Esophagus muscularis mucosa (tissue), 4 donors: ENCODE results near the gene TRAP1. TPM values are rescaled to one million over a fixed set of nuclear protein-coding genes. Genes with fewer than 3 reads are reported as not detected.

Experiments used
- DNase-seq: peaks from one replicate; pipeline ENCODE4 v3.0.0-alpha.2; 2017; ENCODE audit errors: extremely low spot score
- H3K27ac ChIP-seq, 4 donors: fragments of 200-600 bp; sonication (generic); replicated peaks in 1 of 4; 1 replicate in 3 of 4; 2 replicates in 1 of 4; pipeline ENCODE4 v1.5.1; 2016 to 2019; ENCODE audit warnings: mild to moderate bottlenecking in 1 of 4
- H3K27me3 ChIP-seq, 4 donors: fragments of 200-600 bp; sonication (generic); one replicate each; pipeline versions ENCODE4 v1.5.1 to v1.6.0; 2016 to 2019
- H3K36me3 ChIP-seq, 4 donors: fragments of 200-600 bp; sonication (generic); one replicate each; pipeline ENCODE4 v1.5.1; 2016 to 2019
- H3K4me1 ChIP-seq, 4 donors: fragments of 200-600 bp; sonication (generic); one replicate each; pipeline ENCODE4 v1.5.1; 2016 to 2019
- H3K4me3 ChIP-seq, 4 donors: fragments of 200-600 bp; sonication (generic); 1 replicate in 2 of 4; 2 replicates in 2 of 4; pipeline ENCODE4 v1.5.1; 2016 to 2019; ENCODE audit warnings: mild to moderate bottlenecking in 4 of 4, moderate library complexity in 1 of 4
- H3K9me3 ChIP-seq, 4 donors: fragments of 200-600 bp; sonication (generic); 1 replicate in 3 of 4; 2 replicates in 1 of 4; pipeline ENCODE4 v1.5.1; 2016 to 2019
- EP300 ChIP-seq: sonication (generic); formaldehyde crosslinking; IDR thresholded peaks from one replicate; pipeline ENCODE4 v1.6.1; 2017; ENCODE audit warnings: antibody characterized with exemption
- POLR2A ChIP-seq: fragments of 450-650 bp; IDR thresholded peaks from one replicate; pipeline ENCODE4 v1.6.1; 2017; ENCODE audit warnings: antibody characterized with exemption, moderate library complexity, mild to moderate bottlenecking, low read depth
- POLR2AphosphoS5 ChIP-seq, 2 donors: sonication (generic); formaldehyde crosslinking; IDR thresholded peaks; one replicate each; pipeline ENCODE4 v1.6.1; 2017; ENCODE audit warnings: antibody characterized with exemption in 2 of 2
- WGBS: methylation state at CpG from one replicate; pipeline ENCODE4 v1.1.5; 2018; 5-methylcytosine and 5-hydroxymethylcytosine counted together
- intact Hi-C: fragments of 100-400 bp; cut with DNase I; formaldehyde crosslinking; loops from one replicate; pipeline ENCODE4 v1.15.1; 2023
- total RNA-seq, 4 donors: library from RNA; depleted of rRNA; stranded (reverse); fragments of >200 nt; gene quantifications; one replicate each; pipeline versions ENCODE4 v1.1.0 to v1.2.1, GENCODE V29; 2016
- TF ChIP-seq, protein P1 (sequence below), 3 experiments: fragments of 200-600 bp in 2 of 3; fragments of 450-650 bp in 1 of 3; sonication (generic) in 2 of 3; IDR thresholded peaks; one replicate each; pipeline ENCODE4 v1.5.1; 2017 to 2019; ENCODE audit warnings: antibody characterized with exemption in 3 of 3, mild to moderate bottlenecking in 2 of 3, moderate library complexity in 1 of 3

Gene TRAP1
- total RNA-seq, 4 donors from 2014 or later: 43.6 to 63.7 (median 46.8) TPM

DNA sequence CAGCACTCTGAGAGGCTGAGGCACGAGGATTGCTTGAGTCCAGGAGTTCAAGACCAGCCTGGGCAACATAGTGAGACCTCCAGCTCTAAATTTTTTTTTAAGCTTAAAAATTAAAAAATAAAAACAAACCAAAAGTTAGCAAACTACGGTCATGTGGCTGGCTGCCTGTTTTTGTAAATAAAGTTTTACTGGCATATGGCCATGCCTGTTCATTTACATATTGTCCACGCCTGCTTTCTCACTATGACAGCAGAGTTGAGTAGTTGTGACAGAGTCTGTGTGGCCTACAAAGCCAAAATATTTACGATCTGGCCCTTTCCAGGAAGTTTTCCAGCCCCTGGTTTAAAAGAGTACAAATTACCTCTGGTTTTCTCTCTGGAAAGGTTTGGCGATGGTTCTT, 109.3 kb downstream of the TRAP1 start:
- H3K27me3 ChIP-seq: no peaks in the 10 kb centered on the region

More for the DNA sequence above, 109.3 kb downstream of the TRAP1 start:
- H3K4me3 ChIP-seq: no peak overlapping the region
- WGBS: 92% methylated on average over 4 of the region's 5 CpGs
- H3K9me3 ChIP-seq: no peaks in the 10 kb centered on the region
- peaks cover 0 to 26% (median 17%) of the 10 kb centered on the region in 4 donors for H3K36me3 ChIP-seq
- DNase-seq: no peak
- H3K27ac ChIP-seq: no peak overlapping the region
- peaks cover 18 to 26% (median 22%) of the 10 kb centered on the region in 4 donors for H3K4me1 ChIP-seq
- TF ChIP-seq EP300 (no peak), POLR2AphosphoS5 (IDR thresholded peaks at IDR 0.05) (no peak), POLR2A (no peak)
- TF ChIP-seq, protein P1, sequence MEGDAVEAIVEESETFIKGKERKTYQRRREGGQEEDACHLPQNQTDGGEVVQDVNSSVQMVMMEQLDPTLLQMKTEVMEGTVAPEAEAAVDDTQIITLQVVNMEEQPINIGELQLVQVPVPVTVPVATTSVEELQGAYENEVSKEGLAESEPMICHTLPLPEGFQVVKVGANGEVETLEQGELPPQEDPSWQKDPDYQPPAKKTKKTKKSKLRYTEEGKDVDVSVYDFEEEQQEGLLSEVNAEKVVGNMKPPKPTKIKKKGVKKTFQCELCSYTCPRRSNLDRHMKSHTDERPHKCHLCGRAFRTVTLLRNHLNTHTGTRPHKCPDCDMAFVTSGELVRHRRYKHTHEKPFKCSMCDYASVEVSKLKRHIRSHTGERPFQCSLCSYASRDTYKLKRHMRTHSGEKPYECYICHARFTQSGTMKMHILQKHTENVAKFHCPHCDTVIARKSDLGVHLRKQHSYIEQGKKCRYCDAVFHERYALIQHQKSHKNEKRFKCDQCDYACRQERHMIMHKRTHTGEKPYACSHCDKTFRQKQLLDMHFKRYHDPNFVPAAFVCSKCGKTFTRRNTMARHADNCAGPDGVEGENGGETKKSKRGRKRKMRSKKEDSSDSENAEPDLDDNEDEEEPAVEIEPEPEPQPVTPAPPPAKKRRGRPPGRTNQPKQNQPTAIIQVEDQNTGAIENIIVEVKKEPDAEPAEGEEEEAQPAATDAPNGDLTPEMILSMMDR (IDR thresholded peaks at IDR 0.05): no peak
- intact Hi-C loops: no loop called here

Other genes with a start within 250 kb of the TRAP1 start
- gene C16orf90, start 222.0 kb downstream of the TRAP1 start, total RNA-seq: not detected
- gene CLUAP1, start 216.5 kb downstream of the TRAP1 start, total RNA-seq: 10 to 100 TPM; 25.0 to 31.5 (median 26.9) TPM
- gene NLRC3, start 140.1 kb downstream of the TRAP1 start, total RNA-seq: 1 to 10 TPM in 1 of 4 donors, under 1 TPM in 3; 0.57 to 2.5 (median 0.95) TPM
- gene SLX4, start 105.9 kb downstream of the TRAP1 start, total RNA-seq: 1 to 10 TPM; 3.0 to 5.8 (median 3.9) TPM
- gene DNASE1, start 62.8 kb downstream of the TRAP1 start, total RNA-seq: 10 to 100 TPM in 3 of 4 donors, 1 to 10 TPM in 1; 2.8 to 16.3 (median 12.9) TPM
- gene CREBBP, start 163.2 kb upstream of the TRAP1 start, total RNA-seq: 100 to 1,000 TPM in 1 of 4 donors, 10 to 100 TPM in 3; 48.2 to 112 (median 74.9) TPM